ENCODE results near the gene ACP6. TPM values are rescaled to one million over a fixed set of nuclear protein-coding genes. Genes with fewer than 3 reads are reported as not detected.
A peak's percentile ranks its signal among the peaks of the same experiment; 100 is the strongest.

The ACP6 gene
- total RNA-seq, 6 experiments from 2014 or later, result 12.4 to 16.9 (median 15.3) TPM

- Mint-ChIP-seq H3K4me1 (ENCODE audit: low read depth) (peaks cover 47% of the 10 kb centered on the region), H3K27ac (peak overlapping the region; percentile 87), H3K4me3 (peak overlapping the region; percentile 17; the same call in 1 of the 2 replicates), H3K27me3 (ENCODE audit: insufficient read depth) (peaks cover 4% of the 10 kb centered on the region), H3K36me3 (ENCODE audit: low read depth) (peaks cover 18% of the 10 kb centered on the region), H3K9me3 (peaks cover 34% of the 10 kb centered on the region)
- peak; percentile 62 for DNase-seq
- TF ChIP-seq CTCF (IDR thresholded peaks at IDR 0.05), result no peak
These were observed 6.2 kb upstream of the ACP6 start for GRCh38 chr1:147676311-147677085.

- peaks cover 21% of the 10 kb centered on the region for H3K9me3 Mint-ChIP-seq
- peaks cover 60% of the 10 kb centered on the region for H3K4me1 Mint-ChIP-seq (ENCODE audit: low read depth)
- peaks cover 4% of the 10 kb centered on the region for H3K27me3 Mint-ChIP-seq (ENCODE audit: insufficient read depth)
- H3K4me3 Mint-ChIP-seq, result no peak overlapping the region
- no peak for DNase-seq
- TF ChIP-seq CTCF (IDR thresholded peaks at IDR 0.05), result no peak
- H3K36me3 Mint-ChIP-seq (ENCODE audit: low read depth), result peaks cover 8% of the 10 kb centered on the region
- no peak overlapping the region for H3K27ac Mint-ChIP-seq
These were observed 3.5 kb upstream of the ACP6 start for GRCh38 chr1:147673816-147674215.

DNA sequence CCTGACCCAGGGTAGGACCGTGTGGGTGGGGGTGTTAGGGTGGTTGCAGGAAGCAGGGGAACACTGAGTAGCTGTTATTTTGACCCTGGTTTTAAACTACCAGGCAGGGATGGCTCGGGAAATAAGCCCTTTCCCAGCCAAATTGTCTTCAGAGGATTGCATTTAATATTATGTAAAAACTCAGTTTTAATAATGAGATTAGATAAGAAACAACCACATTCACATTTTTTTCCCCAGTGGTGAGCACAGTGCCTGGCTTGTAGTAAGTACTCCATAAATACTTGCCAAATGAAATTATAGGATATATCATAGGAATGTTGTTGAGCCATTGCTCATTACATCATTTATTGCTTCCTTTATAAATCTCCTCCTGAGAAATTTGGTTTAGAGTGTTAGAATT lies 3.1 kb upstream of the ACP6 start:
- no peak for DNase-seq
- H3K4me1 Mint-ChIP-seq (ENCODE audit: low read depth), result peaks cover 64% of the 10 kb centered on the region

DNA sequence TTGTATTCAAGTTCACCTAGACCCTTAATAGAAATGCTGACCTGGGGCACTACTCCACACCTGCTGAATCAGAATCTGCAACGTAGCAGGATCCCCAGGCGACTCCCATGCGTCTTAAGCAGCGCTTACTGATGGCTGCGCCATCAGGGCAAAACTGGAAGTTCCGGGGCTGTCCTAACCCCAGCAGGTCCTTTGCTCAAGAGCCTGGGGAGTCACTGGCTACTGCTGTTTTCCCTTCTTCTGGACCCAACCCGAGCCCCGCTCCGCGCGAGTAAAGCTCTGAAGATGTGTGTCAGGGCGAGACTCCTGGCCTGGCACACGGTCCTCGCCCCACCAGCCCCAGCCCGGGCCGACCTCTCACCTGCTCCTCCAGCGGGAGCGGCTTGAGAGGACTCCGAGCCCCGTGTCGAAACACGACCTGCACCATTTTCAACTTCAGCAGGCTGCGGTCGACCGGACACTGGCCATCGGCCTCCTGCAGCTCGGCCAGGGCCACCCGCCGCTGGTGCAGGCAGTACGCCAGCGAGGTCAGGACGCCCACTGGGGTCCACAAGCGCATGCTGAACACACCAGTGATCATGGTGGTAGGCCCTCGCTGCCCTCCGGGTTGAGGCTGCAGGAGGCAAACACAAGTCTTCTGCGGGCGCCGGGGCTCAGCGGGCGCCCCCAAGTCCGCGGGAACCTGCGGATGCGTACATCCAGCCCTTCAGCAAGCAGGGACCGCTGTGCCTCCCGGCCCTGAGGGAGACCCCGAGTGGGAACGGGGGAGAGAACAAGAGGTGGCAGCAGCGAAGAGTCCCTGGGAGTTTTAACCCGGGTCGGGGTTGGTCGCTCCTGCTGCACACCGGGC lies 630 bp downstream of the ACP6 start:
- 0 out of 2 replicates have a peak, but pooled peaks have one; percentile 3 for TF ChIP-seq CTCF (IDR thresholded peaks at IDR 0.05)
- no peaks in the 10 kb centered on the region for H3K9me3 Mint-ChIP-seq
- peak overlapping the region; percentile 94 for H3K4me3 Mint-ChIP-seq
- H3K27me3 Mint-ChIP-seq (ENCODE audit: insufficient read depth), result peaks cover 4% of the 10 kb centered on the region
- peak overlapping the region; percentile 75 for H3K27ac Mint-ChIP-seq
- no peaks in the 10 kb centered on the region for H3K36me3 Mint-ChIP-seq (ENCODE audit: low read depth)
- peaks cover 42% of the 10 kb centered on the region for H3K4me1 Mint-ChIP-seq (ENCODE audit: low read depth)
- DNase-seq, result peak; percentile 12

More for the DNA sequence above, 3.1 kb upstream of the ACP6 start:
- peaks cover 4% of the 10 kb centered on the region for H3K27me3 Mint-ChIP-seq (ENCODE audit: insufficient read depth)
- H3K27ac Mint-ChIP-seq, result no peak overlapping the region
- H3K36me3 Mint-ChIP-seq (ENCODE audit: low read depth), result peaks cover 8% of the 10 kb centered on the region
- TF ChIP-seq CTCF (IDR thresholded peaks at IDR 0.05), result no peak
- peaks cover 18% of the 10 kb centered on the region for H3K9me3 Mint-ChIP-seq
- H3K4me3 Mint-ChIP-seq, result no peak overlapping the region

DNA sequence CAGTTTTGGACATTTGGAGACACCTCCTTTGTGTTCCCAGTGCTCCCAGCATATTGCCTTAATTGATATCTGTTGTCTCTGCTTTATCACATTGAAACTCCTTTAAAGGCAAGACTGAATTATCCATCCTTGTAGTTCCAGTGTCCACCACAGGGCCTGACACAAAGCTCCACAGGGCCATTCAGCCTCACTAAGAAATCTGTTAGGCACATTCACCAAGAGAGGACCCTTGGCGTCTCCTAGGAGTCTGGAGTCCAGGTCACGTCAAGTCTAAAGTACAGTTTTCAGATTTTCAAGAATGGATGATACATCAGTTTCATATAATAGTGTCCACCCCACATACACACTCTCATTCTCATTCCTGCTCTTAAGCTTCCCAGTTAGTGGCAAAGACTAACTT lies 4.8 kb downstream of the ACP6 start:
- peaks cover 24% of the 10 kb centered on the region for H3K4me1 Mint-ChIP-seq (ENCODE audit: low read depth)
- no peaks in the 10 kb centered on the region for H3K9me3 Mint-ChIP-seq
- no peaks in the 10 kb centered on the region; the same call in none of the 2 replicates for H3K27me3 Mint-ChIP-seq (ENCODE audit: insufficient read depth)
- DNase-seq, result no peak
- H3K4me3 Mint-ChIP-seq, result no peak overlapping the region
- peak; percentile 61 for TF ChIP-seq CTCF (IDR thresholded peaks at IDR 0.05)
- no peaks in the 10 kb centered on the region for H3K36me3 Mint-ChIP-seq (ENCODE audit: low read depth)
- no peak overlapping the region for H3K27ac Mint-ChIP-seq
